ENCODE results near the gene ZC3H12A.
"Not testable (repeated sequence)": the region's sequence is repeated elsewhere in the genome, so short reads cannot be mapped to it uniquely, and the experiment has no call there.

DNA sequence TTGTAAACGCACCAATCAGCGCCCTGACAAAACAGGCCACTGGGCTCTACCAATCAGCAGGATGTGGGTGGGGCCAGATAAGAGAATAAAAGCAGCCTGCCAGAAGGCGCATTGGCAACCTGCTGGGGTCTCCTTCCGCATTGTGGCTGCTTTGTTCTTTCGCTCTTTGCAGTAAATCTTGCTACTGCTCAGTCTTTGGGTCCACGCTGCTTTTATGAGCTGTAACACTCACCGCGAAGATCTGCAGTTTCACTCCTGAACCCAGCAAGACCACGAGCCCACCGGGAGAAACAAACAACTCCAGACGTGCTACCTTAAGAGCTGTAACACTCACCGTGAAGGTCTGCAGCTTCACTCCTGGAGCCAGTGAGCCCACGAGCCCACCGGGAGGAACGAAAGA, 44.5 kb downstream of the ZC3H12A start:
- TF ChIP-seq EZH2 (IDR thresholded peaks at IDR 0.05; ENCODE audit: borderline replicate concordance, control insufficient read depth, low read depth, low read length); POLR2A (IDR thresholded peaks at IDR 0.05; ENCODE audit: low read depth, low read length); TAF1 (IDR thresholded peaks at IDR 0.05; ENCODE audit: borderline replicate concordance, low read depth, low read length); POLR2AphosphoS5 (IDR thresholded peaks at IDR 0.05; ENCODE audit: low read length); EP300 (IDR thresholded peaks at IDR 0.05; ENCODE audit: borderline replicate concordance in 1 of 2, control insufficient read depth in 1 of 2, low read depth in 2 of 2, low read length in 2 of 2): not testable (repeated sequence)
- TF ChIP-seq, protein P1, sequence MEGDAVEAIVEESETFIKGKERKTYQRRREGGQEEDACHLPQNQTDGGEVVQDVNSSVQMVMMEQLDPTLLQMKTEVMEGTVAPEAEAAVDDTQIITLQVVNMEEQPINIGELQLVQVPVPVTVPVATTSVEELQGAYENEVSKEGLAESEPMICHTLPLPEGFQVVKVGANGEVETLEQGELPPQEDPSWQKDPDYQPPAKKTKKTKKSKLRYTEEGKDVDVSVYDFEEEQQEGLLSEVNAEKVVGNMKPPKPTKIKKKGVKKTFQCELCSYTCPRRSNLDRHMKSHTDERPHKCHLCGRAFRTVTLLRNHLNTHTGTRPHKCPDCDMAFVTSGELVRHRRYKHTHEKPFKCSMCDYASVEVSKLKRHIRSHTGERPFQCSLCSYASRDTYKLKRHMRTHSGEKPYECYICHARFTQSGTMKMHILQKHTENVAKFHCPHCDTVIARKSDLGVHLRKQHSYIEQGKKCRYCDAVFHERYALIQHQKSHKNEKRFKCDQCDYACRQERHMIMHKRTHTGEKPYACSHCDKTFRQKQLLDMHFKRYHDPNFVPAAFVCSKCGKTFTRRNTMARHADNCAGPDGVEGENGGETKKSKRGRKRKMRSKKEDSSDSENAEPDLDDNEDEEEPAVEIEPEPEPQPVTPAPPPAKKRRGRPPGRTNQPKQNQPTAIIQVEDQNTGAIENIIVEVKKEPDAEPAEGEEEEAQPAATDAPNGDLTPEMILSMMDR (IDR thresholded peaks at IDR 0.05 in 2 of 3, conservative IDR thresholded peaks at IDR 0.05 in 1 of 3; ENCODE audit: control insufficient read depth in 2 of 3, extremely low read depth in 1 of 3, insufficient read depth in 1 of 3, low read depth in 3 of 3, low read length in 3 of 3) = not testable (repeated sequence)
- TF ChIP-seq, protein P2, sequence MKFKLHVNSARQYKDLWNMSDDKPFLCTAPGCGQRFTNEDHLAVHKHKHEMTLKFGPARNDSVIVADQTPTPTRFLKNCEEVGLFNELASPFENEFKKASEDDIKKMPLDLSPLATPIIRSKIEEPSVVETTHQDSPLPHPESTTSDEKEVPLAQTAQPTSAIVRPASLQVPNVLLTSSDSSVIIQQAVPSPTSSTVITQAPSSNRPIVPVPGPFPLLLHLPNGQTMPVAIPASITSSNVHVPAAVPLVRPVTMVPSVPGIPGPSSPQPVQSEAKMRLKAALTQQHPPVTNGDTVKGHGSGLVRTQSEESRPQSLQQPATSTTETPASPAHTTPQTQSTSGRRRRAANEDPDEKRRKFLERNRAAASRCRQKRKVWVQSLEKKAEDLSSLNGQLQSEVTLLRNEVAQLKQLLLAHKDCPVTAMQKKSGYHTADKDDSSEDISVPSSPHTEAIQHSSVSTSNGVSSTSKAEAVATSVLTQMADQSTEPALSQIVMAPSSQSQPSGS (IDR thresholded peaks at IDR 0.05; ENCODE audit: low read length) = not testable (repeated sequence)

Measured in GM12878 (cell line).